ENCODE data around the gene SLC25A24.

GRCh38 chr1:108142258-108142657, 57.9 kb downstream of the SLC25A24 start:
- TF ChIP-seq EZH2 (IDR thresholded peaks at IDR 0.05; ENCODE audit: borderline replicate concordance, low read depth, low read length, severe bottlenecking): no peak
- TF ChIP-seq CTCF (IDR thresholded peaks at IDR 0.05; ENCODE audit: borderline replicate concordance, extremely low read depth, low read length, poor library complexity, severe bottlenecking): no peak

Measured in DND-41 (cell line).